Astrocyte (in vitro differentiated cells and primary cell): Measurements from ENCODE around the gene SMIM33. TPM values are rescaled to one million over a fixed set of nuclear protein-coding genes. Genes with fewer than 3 reads are reported as not detected.
A peak's percentile ranks its signal among the peaks of the same experiment; 100 is the strongest.

Source experiments
- DNase-seq: peaks from one replicate; pipeline ENCODE4 v3.0.0-alpha.2; 2010; ENCODE audit warnings: low read depth
- FAIRE-seq: peaks from 2 replicates; lab custom pipeline; 2011; peaks lifted over from hg19 to GRCh38; lab: Jason Lieb, UNC
- H2AFZ ChIP-seq: 2 replicates; pipeline ENCODE4 v1.6.0; 2012; ENCODE audit warnings: low read depth, low read length, inconsistent platforms
- H3K27ac ChIP-seq: 2 replicates; pipeline ENCODE4 v1.5.1; 2011; ENCODE audit warnings: low read depth, low read length, inconsistent platforms
- H3K27me3 ChIP-seq: 2 replicates; pipeline ENCODE4 v1.6.0; 2011; ENCODE audit warnings: low read length, inconsistent platforms; ENCODE audit not compliant: insufficient read depth
- H3K36me3 ChIP-seq: 2 replicates; pipeline ENCODE4 v1.5.1; 2011; ENCODE audit warnings: low read length, inconsistent platforms; ENCODE audit not compliant: insufficient read depth
- H3K4me1 ChIP-seq: 2 replicates; pipeline ENCODE4 v1.5.1; 2011; ENCODE audit warnings: low read length, inconsistent platforms; ENCODE audit not compliant: insufficient read depth
- H3K4me2 ChIP-seq: 2 replicates; pipeline ENCODE4 v1.6.0; 2012; ENCODE audit warnings: low read length, inconsistent platforms
- H3K4me3 ChIP-seq: 2 replicates; pipeline ENCODE4 v1.5.1; 2011; ENCODE audit warnings: low read depth, mild to moderate bottlenecking, low read length, inconsistent platforms; ENCODE audit not compliant: insufficient read depth
- H3K79me2 ChIP-seq: 2 replicates; pipeline ENCODE4 v1.6.0; 2012; ENCODE audit warnings: mild to moderate bottlenecking, low read length, inconsistent platforms; ENCODE audit not compliant: insufficient read depth
- H3K9ac ChIP-seq: 2 replicates; pipeline ENCODE4 v1.6.0; 2012; ENCODE audit warnings: mild to moderate bottlenecking, low read length, inconsistent platforms
- H3K9me3 ChIP-seq: 2 replicates; pipeline ENCODE4 v1.5.1; 2012; ENCODE audit warnings: low read depth, mild to moderate bottlenecking, low read length, inconsistent platforms; ENCODE audit not compliant: insufficient read depth
- H4K20me1 ChIP-seq: 2 replicates; pipeline ENCODE4 v1.6.0; 2012; ENCODE audit warnings: low read length, inconsistent platforms; ENCODE audit not compliant: insufficient read depth
- H3K27ac Mint-ChIP-seq: one replicate; pipeline ENCODE4 v1.8.0; 2021; ENCODE audit warnings: mild to moderate bottlenecking, mixed read lengths; ENCODE audit not compliant: unreplicated experiment
- H3K27me3 Mint-ChIP-seq: one replicate; pipeline ENCODE4 v1.8.0; 2021; ENCODE audit warnings: low read depth, mixed read lengths; ENCODE audit not compliant: unreplicated experiment
- H3K36me3 Mint-ChIP-seq: one replicate; pipeline ENCODE4 v1.8.0; 2021; ENCODE audit warnings: low read depth, mixed read lengths; ENCODE audit not compliant: unreplicated experiment
- H3K4me1 Mint-ChIP-seq: one replicate; pipeline ENCODE4 v1.8.0; 2021; ENCODE audit warnings: low read depth, mixed read lengths; ENCODE audit not compliant: unreplicated experiment
- H3K4me3 Mint-ChIP-seq: one replicate; pipeline ENCODE4 v1.8.0; 2021; ENCODE audit warnings: mild to moderate bottlenecking, moderate library complexity, mixed read lengths; ENCODE audit not compliant: unreplicated experiment
- H3K9me3 Mint-ChIP-seq: one replicate; pipeline ENCODE4 v1.8.0; 2021; ENCODE audit warnings: mild to moderate bottlenecking, mixed read lengths; ENCODE audit not compliant: unreplicated experiment
- CTCF ChIP-seq: IDR thresholded peaks from 2 replicates; pipeline ENCODE4 v1.5.1; 2011; ENCODE audit warnings: low read depth, mild to moderate bottlenecking, inconsistent platforms, low read length, moderate library complexity; ENCODE audit not compliant: insufficient read depth
- EZH2 ChIP-seq: IDR thresholded peaks from 2 replicates; pipeline ENCODE4 v1.6.1; 2012; ENCODE audit warnings: mild to moderate bottlenecking, low read length, inconsistent platforms; ENCODE audit not compliant: insufficient read depth
- total RNA-seq: library from RNA; stranded (reverse); gene quantifications from 2 replicates; pipeline ENCODE4 v1.2.1, GENCODE V29; 2021

The SMIM33 gene
- total RNA-seq, 1 donor from 2014 or later = not detected

DNA sequence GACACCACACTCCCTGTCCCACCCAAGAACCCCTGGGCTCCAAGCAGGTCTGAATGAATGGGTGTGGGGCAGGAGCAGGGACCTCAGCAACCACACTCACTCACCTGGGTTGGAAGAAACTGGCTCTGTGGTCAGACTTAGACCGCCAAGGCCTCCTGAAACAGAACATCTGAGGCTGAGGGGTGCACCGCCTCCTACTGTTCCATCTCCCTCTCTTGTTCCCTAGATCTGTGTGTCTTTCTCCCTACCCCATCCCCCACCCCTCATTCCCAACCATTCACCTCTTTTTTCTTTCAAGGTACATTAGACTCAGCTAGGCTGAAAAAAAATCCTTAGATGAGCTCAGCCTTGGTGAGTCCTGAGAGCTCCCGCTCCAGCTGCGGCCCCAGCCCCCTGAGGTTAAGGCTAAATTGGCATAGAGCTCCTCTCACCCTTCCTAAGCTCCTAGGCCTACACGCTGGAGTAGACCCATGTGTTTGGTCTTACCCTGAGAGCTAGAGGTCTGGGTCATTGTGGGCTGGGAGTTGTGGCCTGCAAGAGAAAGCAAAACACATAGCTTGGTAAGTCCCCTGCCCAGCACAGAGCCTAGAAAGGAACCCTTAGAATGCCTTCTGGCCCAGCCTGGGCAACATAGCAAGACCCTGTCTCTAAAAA, 13.0 kb upstream of the SMIM33 start:
- Histone ChIP-seq H3K4me3 (no peak overlapping the region), H3K27ac (peak overlapping the region; percentile 96), H3K4me2 (no peak overlapping the region), H3K27me3 (no peaks in the 10 kb centered on the region), H3K9ac (no peak overlapping the region), H3K36me3 (no peaks in the 10 kb centered on the region), H3K4me1 (peaks cover 49% of the 10 kb centered on the region), H2AFZ (no peak overlapping the region), H4K20me1 (no peaks in the 10 kb centered on the region), H3K9me3 (no peaks in the 10 kb centered on the region), H3K79me2 (no peaks in the 10 kb centered on the region)
- H3K4me1 Mint-ChIP-seq = peaks cover 29% of the 10 kb centered on the region
- peaks cover 9% of the 10 kb centered on the region for H3K27me3 Mint-ChIP-seq
- DNase-seq = no peak
- no peak overlapping the region for H3K27ac Mint-ChIP-seq
- no peaks in the 10 kb centered on the region for H3K9me3 Mint-ChIP-seq
- no peak for TF ChIP-seq CTCF
- no peak for TF ChIP-seq EZH2
- H3K36me3 Mint-ChIP-seq = no peaks in the 10 kb centered on the region
- no peak overlapping the region for H3K4me3 Mint-ChIP-seq
- no peak for FAIRE-seq

DNA sequence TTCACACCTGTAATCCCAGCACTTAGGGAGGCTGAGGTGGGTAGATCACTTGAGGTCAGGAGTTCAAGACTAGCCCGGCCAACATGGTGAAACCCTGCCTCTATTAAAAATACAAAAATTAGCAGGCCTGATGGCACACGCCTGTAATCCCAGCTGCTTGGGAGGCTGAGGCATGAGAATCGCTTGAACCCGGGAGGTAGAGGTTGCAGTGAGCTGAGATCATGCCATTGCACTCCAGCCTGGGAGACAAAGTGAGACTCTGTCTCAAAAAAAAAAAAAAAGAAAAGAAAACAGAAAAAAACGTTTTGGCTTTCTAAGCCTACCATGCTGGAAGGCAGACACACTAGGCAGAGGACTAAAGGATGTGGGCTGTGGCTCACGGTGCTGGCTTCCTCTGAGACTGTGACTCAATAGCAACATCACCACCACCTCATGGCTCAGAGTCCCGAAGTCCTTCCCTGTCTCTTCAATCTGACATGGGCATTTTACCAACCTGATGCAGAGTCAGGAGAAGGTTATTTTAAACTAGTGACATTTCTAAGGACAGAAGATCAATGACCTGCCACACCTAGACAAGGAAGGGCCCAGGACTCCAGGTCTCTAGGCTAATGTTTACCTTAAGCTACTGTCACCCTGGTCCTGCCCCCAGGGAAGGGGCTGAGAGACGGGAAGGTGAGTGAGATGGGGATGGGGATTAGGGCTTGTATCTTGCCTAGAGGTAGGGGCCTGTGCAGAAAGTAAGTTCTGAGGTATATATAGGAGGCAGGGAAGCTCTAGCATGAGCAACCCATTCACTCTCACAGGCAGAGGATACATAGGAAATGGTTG, 12.0 kb upstream of the SMIM33 start:
- Histone ChIP-seq H3K27me3 (no peaks in the 10 kb centered on the region), H2AFZ (peak overlapping the region; percentile 58), H3K27ac (peak overlapping the region; percentile 96), H3K36me3 (no peaks in the 10 kb centered on the region), H3K4me1 (peaks cover 51% of the 10 kb centered on the region), H3K4me3 (peak overlapping the region; percentile 18), H3K79me2 (no peaks in the 10 kb centered on the region), H3K4me2 (peak overlapping the region; percentile 62), H3K9ac (peak overlapping the region; percentile 77), H4K20me1 (no peaks in the 10 kb centered on the region), H3K9me3 (no peaks in the 10 kb centered on the region)
- Mint-ChIP-seq H3K27me3 (peaks cover 9% of the 10 kb centered on the region), H3K27ac (peak overlapping the region; percentile 63), H3K4me3 (peak overlapping the region; percentile 11), H3K4me1 (peaks cover 31% of the 10 kb centered on the region), H3K36me3 (no peaks in the 10 kb centered on the region), H3K9me3 (no peaks in the 10 kb centered on the region)
- DNase-seq = peak; percentile 86
- FAIRE-seq = no peak
- TF ChIP-seq CTCF (no peak), EZH2 (no peak)
